ENCODE results near the gene ALOX5AP.
"Not testable (repeated sequence)": the region's sequence is repeated elsewhere in the genome, so short reads cannot be mapped to it uniquely, and the experiment has no call there.

The ALOX5AP gene

DNA sequence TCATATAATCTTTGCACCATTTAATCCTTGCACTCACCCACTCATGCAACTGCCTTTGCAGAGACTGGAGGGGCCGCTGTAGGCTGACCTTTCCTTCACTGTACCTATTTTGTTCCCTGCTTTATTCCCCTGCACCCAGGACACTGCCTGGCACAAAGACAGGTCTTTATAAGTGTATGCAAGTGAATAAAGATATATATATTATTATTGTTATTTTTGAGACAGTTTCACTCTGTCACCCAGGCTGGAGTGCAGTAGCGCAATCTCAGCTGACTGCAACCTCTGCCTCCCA, 3.8 kb downstream of the ALOX5AP start:
- peaks cover 28% of the 10 kb centered on the region for H3K36me3 Mint-ChIP-seq (ENCODE audit: low read depth)
- peak overlapping the region; percentile 62 for H3K27ac Mint-ChIP-seq
- peaks cover 70% of the 10 kb centered on the region for H3K4me1 Mint-ChIP-seq (ENCODE audit: low read depth)
- H3K27me3 Mint-ChIP-seq (ENCODE audit: low read depth) = no peaks in the 10 kb centered on the region
- H3K4me3 Mint-ChIP-seq = peak overlapping the region; percentile 86
- no peaks in the 10 kb centered on the region for H3K9me3 Mint-ChIP-seq

DNA sequence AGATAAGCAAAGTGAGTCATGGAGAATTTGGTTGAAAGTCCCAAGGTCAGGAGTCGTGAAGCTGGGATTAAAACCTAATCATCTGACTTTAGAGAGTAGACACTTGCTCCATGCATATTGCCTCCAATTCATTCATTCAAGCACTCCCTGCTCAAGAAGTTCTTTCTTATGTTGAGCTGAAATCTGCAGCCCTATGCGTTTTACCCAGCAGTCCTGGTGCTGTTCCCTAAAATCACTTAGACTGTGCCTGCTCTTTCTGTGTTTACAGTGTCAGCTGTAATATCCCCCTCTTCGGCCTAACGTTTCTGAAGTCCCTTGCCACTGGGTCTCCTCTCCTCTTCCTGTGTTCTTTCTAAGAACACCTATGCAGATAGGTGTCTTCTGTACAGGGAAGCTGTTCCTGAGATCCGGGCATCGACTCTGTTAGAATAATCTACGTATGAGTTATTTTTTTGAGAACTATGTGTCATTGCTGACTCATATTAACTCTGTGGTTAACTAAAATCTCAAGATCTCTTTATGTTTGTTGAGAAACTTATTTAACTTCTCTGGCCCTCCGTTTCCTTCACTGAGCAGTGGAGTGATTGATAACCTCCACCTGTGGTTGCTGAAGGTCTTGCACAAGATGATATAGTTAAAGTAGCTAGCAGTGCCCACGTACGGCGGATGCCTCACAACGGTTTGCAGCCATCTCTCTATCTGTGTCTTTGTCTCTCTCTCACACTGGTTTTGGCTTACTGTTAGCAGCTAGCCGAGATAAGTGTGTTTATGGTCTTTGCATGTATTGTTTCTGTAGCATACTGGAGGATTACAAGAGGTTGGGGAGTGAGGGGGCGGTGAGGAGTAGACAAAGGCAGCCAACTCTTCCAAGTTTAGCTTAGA, 4.7 kb downstream of the ALOX5AP start:
- H3K36me3 Mint-ChIP-seq (ENCODE audit: low read depth) = peaks cover 33% of the 10 kb centered on the region
- H3K4me3 Mint-ChIP-seq = peak overlapping the region; percentile 86
- peak overlapping the region; percentile 93 for H3K27ac Mint-ChIP-seq
- peaks cover 71% of the 10 kb centered on the region for H3K4me1 Mint-ChIP-seq (ENCODE audit: low read depth)
- no peaks in the 10 kb centered on the region for H3K9me3 Mint-ChIP-seq
- H3K27me3 Mint-ChIP-seq (ENCODE audit: low read depth) = no peaks in the 10 kb centered on the region

DNA sequence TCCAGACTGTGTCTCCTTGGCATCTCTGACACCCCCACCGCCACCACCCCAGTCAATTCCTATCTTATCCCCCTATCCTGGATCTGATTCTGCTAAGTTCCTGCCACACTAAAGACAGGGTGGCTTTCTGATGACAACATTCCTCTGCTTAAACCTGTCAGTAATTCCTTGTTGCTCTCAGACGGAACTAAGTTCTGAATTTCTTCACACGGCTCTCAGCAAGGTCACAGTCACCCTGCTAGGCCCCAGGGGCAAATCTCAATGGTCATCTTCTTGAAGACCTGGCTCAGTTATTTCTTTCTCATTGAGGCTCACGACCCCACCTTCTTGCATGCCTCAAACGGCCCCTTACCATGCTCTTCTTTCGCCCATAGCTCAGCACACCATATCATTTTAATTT, 7.6 kb downstream of the ALOX5AP start:
- Mint-ChIP-seq H3K9me3 (no peaks in the 10 kb centered on the region), H3K36me3 (ENCODE audit: low read depth) (peaks cover 51% of the 10 kb centered on the region), H3K27ac (peak overlapping the region; percentile 81), H3K27me3 (ENCODE audit: low read depth) (no peaks in the 10 kb centered on the region), H3K4me1 (ENCODE audit: low read depth) (peaks cover 66% of the 10 kb centered on the region), H3K4me3 (peak overlapping the region; percentile 68)

DNA sequence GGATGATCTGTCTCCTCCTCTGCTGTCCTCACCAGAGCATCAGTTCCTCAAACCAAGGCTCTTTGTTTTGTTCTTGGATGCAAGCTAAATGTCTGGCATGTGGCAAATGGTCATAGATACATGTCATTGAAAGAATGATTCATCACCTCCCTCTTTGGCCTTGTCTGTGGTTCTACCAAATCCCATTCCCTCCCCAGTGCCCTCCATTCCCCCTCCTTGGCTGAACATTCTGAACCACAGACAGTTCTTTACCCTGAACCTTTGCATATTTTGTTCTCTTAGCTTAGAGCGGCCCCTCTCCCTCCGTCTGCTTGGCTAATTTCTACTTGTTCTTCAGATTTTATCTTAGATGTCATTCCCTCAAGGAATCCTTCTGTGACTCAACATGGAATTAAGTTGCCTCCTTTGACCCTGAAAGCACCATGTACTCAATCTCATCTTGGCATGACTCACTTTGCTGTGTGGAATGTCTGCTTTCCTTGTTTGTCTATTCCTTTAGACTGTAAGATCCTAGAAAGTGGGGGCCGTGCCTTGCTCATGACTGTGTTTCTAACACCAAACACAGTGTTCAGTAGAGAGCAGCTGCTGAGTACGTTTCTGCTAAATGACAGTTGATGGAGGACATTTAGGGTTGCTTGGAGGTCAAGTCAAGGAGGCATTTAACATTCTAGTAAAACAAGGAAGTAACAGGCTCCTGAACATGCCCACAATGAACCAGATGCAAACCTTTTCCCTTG, 8.1 kb downstream of the ALOX5AP start:
- Mint-ChIP-seq H3K36me3 (ENCODE audit: low read depth) (peaks cover 53% of the 10 kb centered on the region), H3K4me3 (peak overlapping the region; percentile 68), H3K9me3 (no peaks in the 10 kb centered on the region), H3K4me1 (ENCODE audit: low read depth) (peaks cover 60% of the 10 kb centered on the region), H3K27me3 (ENCODE audit: low read depth) (no peaks in the 10 kb centered on the region), H3K27ac (peak overlapping the region; percentile 81)

DNA sequence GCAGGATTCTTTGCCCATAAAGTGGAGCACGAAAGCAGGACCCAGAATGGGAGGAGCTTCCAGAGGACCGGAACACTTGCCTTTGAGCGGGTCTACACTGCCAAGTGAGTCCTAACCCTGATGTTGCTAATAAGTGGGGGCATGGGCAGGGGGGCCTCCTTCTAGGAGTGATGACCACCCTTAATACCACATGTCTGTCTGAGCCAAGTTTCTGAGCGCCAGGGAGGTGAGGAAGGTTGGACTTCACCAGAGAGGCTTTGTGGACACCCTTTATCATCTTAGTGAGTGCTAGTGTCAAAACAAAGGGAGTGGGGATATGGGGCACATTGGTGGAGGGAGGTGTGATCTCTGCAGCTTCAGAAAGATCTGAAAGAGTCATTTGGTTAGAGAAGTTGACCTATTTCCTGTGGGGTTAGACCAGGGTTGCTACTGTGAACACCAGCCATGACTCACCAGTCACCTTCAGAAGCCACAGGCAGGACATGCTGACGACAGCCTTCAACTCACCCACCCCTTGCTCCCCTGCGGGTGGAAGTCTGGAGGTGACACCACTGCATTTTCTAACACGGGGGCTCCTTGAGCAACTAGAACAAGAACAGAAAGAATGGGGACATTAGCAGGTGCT, 8.8 kb downstream of the ALOX5AP start:
- no peaks in the 10 kb centered on the region for H3K9me3 Mint-ChIP-seq
- peak overlapping the region; percentile 81 for H3K27ac Mint-ChIP-seq
- peaks cover 60% of the 10 kb centered on the region for H3K36me3 Mint-ChIP-seq (ENCODE audit: low read depth)
- H3K4me3 Mint-ChIP-seq = peak overlapping the region; percentile 68
- H3K4me1 Mint-ChIP-seq (ENCODE audit: low read depth) = peaks cover 58% of the 10 kb centered on the region
- no peaks in the 10 kb centered on the region for H3K27me3 Mint-ChIP-seq (ENCODE audit: low read depth)

DNA sequence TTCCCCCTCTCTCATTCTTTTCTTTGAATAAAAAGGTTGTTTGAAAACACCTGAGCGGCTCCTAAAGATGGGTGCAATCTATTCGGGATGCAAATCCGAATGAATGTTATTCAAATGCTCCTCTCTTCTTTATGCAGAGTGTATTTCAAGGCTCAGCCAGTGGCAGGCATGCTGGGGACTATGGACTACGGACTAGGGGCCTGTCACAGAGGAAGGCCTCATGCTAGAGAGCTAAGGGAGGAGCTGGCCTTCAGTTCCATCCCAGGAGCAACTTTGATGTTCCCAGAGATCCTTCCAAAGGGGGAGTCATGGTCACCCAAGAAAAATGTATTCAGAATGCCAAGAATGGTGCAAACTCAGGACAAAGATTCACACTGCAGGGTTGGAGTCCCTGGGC, 9.3 kb downstream of the ALOX5AP start:
- peaks cover 54% of the 10 kb centered on the region for H3K4me1 Mint-ChIP-seq (ENCODE audit: low read depth)
- peak overlapping the region; percentile 68 for H3K4me3 Mint-ChIP-seq
- H3K9me3 Mint-ChIP-seq = no peaks in the 10 kb centered on the region
- H3K27ac Mint-ChIP-seq = peak overlapping the region; percentile 81
- H3K36me3 Mint-ChIP-seq (ENCODE audit: low read depth) = peaks cover 63% of the 10 kb centered on the region
- H3K27me3 Mint-ChIP-seq (ENCODE audit: low read depth) = no peaks in the 10 kb centered on the region

DNA sequence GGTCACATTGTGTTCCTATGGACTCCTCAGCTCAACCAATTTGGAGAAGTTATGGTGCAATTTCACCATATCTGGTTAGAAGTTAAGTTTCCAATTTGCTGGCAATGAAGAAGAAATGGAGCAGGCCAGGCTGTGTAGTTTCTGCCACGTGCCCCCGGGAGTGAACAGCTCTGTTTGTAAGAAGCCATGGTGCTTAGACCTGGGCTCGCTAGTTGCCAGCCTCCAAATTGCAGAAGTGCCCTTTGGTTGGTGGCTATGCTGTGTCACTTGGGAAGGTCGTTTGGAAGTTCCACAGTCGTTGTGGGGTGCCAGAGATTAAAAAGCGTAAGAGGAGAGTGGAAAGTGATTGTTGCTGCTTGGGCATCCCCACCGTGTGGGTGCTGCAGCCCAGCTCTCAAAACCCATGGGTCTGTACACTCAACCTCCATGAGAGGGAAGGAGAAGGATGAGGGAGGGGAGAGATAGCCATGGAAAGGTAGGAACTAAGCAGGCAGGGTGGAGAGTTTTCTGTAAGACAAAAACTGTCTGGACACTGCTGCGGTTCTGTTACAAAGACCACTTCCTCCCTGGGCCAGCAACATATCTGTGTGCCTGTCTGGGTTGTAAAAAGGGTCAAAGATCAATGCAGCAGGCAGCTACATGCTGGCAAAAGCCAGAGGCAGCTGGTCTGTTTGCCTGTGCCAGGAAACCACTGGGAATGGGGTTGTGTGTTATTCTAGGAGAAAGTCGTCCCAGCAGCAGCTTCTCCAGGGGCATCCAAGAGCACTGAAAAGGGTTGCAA, 10.8 kb downstream of the ALOX5AP start:
- Mint-ChIP-seq H3K4me1 (ENCODE audit: low read depth) (peaks cover 50% of the 10 kb centered on the region), H3K9me3 (peaks cover 9% of the 10 kb centered on the region), H3K27me3 (ENCODE audit: low read depth) (no peaks in the 10 kb centered on the region), H3K4me3 (peak overlapping the region; percentile 53), H3K36me3 (ENCODE audit: low read depth) (peaks cover 70% of the 10 kb centered on the region), H3K27ac (peak overlapping the region; percentile 66)

DNA sequence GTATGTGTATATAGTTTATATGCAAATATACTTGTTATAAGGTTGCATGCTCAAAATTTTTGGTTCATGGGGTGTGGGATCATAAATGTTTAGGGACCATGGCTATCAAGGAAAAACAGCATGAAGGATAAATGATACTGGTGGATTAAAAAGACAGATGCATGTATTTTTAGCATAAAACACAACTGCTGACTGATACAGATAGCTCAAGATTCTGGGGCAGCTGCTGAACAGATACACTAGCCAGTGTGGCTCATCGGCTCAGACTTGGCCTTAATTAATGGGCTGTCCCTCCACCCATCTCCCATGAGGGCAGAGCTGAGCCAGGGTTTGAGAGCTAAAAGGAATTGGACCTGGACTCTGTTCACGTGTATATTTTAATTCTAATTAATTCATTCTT, 11.4 kb downstream of the ALOX5AP start:
- H3K27me3 Mint-ChIP-seq (ENCODE audit: low read depth) = no peaks in the 10 kb centered on the region
- H3K27ac Mint-ChIP-seq = no peak overlapping the region
- no peak overlapping the region for H3K4me3 Mint-ChIP-seq
- peaks cover 54% of the 10 kb centered on the region for H3K4me1 Mint-ChIP-seq (ENCODE audit: low read depth)
- H3K9me3 Mint-ChIP-seq = peaks cover 14% of the 10 kb centered on the region
- H3K36me3 Mint-ChIP-seq (ENCODE audit: low read depth) = peaks cover 77% of the 10 kb centered on the region

DNA sequence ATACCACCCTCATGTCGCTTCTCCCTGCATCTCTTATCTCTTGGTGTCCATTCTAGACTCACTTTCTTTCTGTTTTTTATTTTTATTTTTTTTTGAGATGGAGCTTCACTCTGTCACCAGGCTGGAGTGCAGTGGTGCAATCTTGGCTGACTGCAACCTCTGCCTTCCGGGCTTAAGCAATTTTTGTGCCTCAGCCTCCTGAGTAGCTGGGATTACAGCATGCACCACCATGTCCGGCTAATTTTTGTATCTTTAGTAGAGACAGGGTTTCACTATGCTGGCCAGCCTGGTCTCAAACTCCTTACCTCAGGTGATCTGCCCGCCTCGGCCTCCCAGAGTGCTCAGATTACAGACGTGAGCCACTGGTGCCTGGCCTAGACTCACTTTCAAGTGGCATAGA, 12.5 kb downstream of the ALOX5AP start:
- H3K27me3 Mint-ChIP-seq (ENCODE audit: low read depth); H3K27ac Mint-ChIP-seq; H3K4me3 Mint-ChIP-seq: not testable (repeated sequence)
- Mint-ChIP-seq H3K4me1 (ENCODE audit: low read depth) (peaks cover 56% of the 10 kb centered on the region), H3K9me3 (peaks cover 14% of the 10 kb centered on the region), H3K36me3 (ENCODE audit: low read depth) (peaks cover 84% of the 10 kb centered on the region)

DNA sequence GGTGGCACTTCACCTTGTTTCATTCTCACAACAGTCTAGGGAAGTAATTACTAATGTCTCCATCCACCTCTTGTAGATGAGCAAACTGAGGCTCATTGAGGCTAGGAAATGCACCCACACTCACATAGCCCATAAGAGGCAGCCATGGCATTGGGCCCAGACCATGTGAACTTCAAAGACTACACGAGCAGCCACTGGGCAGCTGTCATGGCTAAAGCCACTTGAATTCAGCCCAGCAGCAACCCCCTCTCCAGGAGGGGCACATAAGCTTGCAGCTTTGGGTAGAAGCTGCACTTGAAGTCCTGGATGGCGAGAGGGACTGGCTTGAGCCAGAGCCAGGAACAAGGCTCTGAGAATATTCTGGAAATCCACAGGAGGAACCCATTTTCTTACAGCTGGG, 13.4 kb downstream of the ALOX5AP start:
- peaks cover 82% of the 10 kb centered on the region for H3K36me3 Mint-ChIP-seq (ENCODE audit: low read depth)
- no peaks in the 10 kb centered on the region for H3K27me3 Mint-ChIP-seq (ENCODE audit: low read depth)
- peaks cover 51% of the 10 kb centered on the region for H3K4me1 Mint-ChIP-seq (ENCODE audit: low read depth)
- peaks cover 14% of the 10 kb centered on the region for H3K9me3 Mint-ChIP-seq
- H3K4me3 Mint-ChIP-seq = no peak overlapping the region
- H3K27ac Mint-ChIP-seq = no peak overlapping the region

DNA sequence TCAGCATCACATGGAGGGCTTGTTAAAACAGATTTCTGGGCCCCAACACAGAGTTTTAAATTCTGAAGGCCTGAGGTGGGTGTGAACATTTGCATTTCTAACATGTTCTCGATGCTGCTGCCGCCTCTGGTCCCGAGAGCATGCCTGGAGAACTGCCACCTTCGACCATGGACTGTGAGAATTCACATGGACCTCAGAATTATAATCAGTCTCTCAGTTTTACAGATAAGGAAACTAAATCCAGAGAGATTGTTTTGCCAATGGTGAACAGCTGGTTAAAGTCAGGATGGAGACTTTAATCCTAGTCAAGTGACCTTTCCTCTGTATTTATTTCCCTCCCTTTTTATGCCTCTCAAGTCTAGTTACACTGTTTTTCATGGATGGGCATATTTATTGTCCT, 14.7 kb downstream of the ALOX5AP start:
- H3K4me1 Mint-ChIP-seq (ENCODE audit: low read depth) = peaks cover 38% of the 10 kb centered on the region
- no peaks in the 10 kb centered on the region for H3K27me3 Mint-ChIP-seq (ENCODE audit: low read depth)
- H3K36me3 Mint-ChIP-seq (ENCODE audit: low read depth) = peaks cover 78% of the 10 kb centered on the region

DNA sequence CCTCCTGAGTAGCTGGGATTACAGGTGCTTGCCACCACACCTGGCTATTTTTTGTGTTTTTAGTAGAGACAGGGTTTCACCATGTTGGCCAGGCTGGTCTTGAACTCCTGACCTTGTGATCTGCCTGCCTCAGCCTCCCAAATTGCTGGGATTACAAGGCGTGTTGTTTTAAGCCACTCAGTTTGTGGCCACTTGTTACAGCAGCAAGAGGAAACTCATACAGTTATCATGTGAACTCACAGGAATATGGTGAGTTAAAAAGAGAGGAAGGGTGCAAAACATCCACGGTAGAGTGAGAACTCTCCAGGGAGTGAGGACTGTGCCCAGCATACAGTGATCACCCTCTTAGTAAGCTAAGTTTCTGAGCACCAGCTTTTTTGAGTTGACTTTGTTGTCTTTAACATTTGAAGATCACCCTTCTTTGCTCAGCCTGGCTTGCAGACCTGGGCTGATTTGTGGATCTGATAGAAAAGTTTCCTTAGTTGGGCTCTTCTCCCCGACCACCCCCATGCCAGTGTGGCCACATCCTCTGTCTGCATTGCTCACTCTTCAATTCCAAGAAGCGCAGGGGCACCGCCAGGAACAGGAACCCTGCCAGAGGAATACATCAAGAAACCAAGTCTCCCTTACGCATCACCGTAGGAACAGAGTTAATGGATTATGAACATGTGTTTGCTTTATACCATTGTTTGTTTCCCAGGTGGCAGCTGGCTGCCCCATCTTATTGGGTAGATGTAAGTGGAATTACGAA, 16.0 kb downstream of the ALOX5AP start:
- Mint-ChIP-seq H3K36me3 (ENCODE audit: low read depth) (peaks cover 65% of the 10 kb centered on the region), H3K27me3 (ENCODE audit: low read depth) (no peaks in the 10 kb centered on the region), H3K27ac (peak overlapping the region; percentile 31), H3K4me1 (ENCODE audit: low read depth) (peaks cover 24% of the 10 kb centered on the region), H3K4me3 (peak overlapping the region; percentile 46), H3K9me3 (peaks cover 14% of the 10 kb centered on the region)

More for the DNA sequence above, 14.7 kb downstream of the ALOX5AP start:
- Mint-ChIP-seq H3K4me3 (no peak overlapping the region), H3K9me3 (peaks cover 14% of the 10 kb centered on the region), H3K27ac (no peak overlapping the region)

DNA sequence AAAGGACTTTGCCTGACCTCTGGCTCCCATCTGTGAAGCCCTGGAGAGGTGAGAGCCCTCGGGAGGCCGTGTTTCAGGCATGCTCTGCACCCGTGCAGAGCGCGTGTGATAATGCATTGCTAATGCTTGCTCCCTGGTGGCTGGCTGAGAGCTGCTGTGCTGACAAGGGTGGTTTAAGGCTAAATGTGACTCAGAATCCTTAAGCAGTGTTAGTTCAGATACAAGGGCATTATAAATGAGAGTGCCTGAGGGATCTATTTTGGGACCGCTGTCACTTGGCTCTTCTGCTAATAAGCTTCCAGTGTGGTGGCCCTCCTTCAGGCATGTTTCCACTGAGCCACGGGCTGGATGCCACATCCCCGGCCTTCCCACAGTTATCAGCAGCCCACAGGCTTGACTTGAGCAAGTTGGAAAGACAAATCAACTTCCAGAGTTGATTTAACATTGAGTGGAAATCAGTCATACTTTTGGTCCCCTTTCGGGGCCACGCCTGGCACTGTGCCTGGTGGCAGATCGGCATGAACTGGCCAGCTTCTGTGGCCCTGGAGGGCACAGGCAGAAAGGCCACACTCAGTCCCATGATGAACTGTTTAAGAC, 17.0 kb downstream of the ALOX5AP start:
- Mint-ChIP-seq H3K4me1 (ENCODE audit: low read depth) (peaks cover 20% of the 10 kb centered on the region), H3K4me3 (no peak overlapping the region), H3K9me3 (peaks cover 14% of the 10 kb centered on the region), H3K27ac (no peak overlapping the region), H3K27me3 (ENCODE audit: low read depth) (no peaks in the 10 kb centered on the region), H3K36me3 (ENCODE audit: low read depth) (peaks cover 58% of the 10 kb centered on the region)
